ENCODE data around the gene KCTD15. TPM values are rescaled to one million over a fixed set of nuclear protein-coding genes. Genes with fewer than 3 reads are reported as not detected.

Gene KCTD15
- total RNA-seq, 2 donors from 2014 or later: 13.8 to 14.0 TPM

DNA sequence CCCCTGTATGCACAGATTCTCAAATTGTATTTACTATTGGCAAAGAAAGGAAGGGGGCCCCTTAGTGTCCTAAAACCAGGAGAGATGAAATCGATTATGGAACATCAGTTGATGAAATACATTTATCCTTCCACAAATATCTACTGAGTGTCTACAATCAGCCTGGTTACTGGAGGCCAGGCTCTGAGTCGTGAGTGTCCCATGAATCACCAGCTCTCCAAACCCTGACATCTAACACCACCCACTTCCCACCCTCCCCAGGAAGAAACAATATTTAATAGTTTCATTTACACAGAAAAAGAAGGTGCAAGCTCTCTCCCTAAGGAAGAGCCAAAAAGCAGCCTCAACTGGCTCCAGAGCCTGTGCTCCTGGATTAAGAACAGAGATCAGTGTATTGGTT is 25.2 kb downstream of the KCTD15 start:
- Histone ChIP-seq H3K9ac (ENCODE audit: low read depth in 2 of 2, low read length in 2 of 2) (no peak overlapping the region), H3K27ac (no peak overlapping the region), H3K36me3 (no peaks in the 10 kb centered on the region), H3K9me3 (no peaks in the 10 kb centered on the region), H3K4me1 (no peaks in the 10 kb centered on the region), H3K27me3 (no peaks in the 10 kb centered on the region), H3K4me3 (no peak overlapping the region)
- TF ChIP-seq, protein P1, sequence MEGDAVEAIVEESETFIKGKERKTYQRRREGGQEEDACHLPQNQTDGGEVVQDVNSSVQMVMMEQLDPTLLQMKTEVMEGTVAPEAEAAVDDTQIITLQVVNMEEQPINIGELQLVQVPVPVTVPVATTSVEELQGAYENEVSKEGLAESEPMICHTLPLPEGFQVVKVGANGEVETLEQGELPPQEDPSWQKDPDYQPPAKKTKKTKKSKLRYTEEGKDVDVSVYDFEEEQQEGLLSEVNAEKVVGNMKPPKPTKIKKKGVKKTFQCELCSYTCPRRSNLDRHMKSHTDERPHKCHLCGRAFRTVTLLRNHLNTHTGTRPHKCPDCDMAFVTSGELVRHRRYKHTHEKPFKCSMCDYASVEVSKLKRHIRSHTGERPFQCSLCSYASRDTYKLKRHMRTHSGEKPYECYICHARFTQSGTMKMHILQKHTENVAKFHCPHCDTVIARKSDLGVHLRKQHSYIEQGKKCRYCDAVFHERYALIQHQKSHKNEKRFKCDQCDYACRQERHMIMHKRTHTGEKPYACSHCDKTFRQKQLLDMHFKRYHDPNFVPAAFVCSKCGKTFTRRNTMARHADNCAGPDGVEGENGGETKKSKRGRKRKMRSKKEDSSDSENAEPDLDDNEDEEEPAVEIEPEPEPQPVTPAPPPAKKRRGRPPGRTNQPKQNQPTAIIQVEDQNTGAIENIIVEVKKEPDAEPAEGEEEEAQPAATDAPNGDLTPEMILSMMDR (IDR thresholded peaks at IDR 0.05): no peak
- DNase-seq: no peak
- intact Hi-C loops (cut with DNase I): no loop called here

DNA sequence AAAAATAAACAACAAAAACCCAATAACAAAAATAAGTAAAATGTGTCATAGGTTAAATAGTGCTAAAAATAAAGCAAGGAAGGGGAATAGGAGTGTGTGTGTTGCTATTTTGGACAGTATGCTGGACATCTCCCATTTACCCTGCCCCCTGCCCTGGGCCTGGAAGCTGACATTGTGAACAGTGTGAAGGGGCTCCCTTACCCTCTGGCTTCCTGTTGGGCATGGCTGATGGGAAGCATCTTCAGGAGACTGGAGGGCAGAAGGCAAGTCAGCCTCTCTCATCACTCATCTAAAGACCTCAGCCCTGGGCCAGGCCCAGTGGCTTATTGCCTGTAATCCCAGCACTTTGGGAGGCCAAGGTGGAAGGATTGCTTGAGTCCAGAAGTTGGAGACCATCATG is 26.7 kb downstream of the KCTD15 start:
- Histone ChIP-seq H3K4me3 (no peak overlapping the region), H3K27ac (no peak overlapping the region), H3K36me3 (no peaks in the 10 kb centered on the region), H3K9ac (ENCODE audit: low read depth in 2 of 2, low read length in 2 of 2) (no peak overlapping the region), H3K9me3 (no peaks in the 10 kb centered on the region), H3K27me3 (no peaks in the 10 kb centered on the region), H3K4me1 (no peaks in the 10 kb centered on the region)
- intact Hi-C loops (cut with DNase I): no loop called here
- no peak for DNase-seq
- TF ChIP-seq, protein P1 (IDR thresholded peaks at IDR 0.05): no peak

DNA sequence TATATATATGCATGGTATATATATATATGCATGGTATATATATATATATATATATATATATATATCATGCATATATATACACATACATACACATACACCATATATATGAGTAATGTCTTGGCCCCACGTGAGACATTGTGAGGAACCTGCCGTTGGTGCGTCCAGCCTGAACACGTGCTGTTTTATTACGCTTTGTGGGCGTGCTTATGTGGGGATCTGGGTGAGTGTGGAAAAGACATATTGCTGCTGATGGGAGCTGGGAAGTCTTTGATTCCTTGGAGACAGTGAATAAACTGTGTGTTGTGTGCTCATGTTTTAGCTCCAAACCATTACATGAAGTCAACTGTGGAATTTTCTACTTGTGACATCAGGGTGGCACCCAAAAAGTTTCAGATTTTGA is 28.9 kb downstream of the KCTD15 start:
- Histone ChIP-seq H3K9ac (ENCODE audit: low read depth in 2 of 2, low read length in 2 of 2) (no peak overlapping the region), H3K9me3 (no peaks in the 10 kb centered on the region), H3K4me3 (no peak overlapping the region), H3K27ac (no peak overlapping the region), H3K4me1 (no peaks in the 10 kb centered on the region), H3K27me3 (no peaks in the 10 kb centered on the region), H3K36me3 (no peaks in the 10 kb centered on the region)
- intact Hi-C loops (cut with DNase I): no loop called here
- TF ChIP-seq, protein P1 (IDR thresholded peaks at IDR 0.05): no peak
- no peak for DNase-seq

DNA sequence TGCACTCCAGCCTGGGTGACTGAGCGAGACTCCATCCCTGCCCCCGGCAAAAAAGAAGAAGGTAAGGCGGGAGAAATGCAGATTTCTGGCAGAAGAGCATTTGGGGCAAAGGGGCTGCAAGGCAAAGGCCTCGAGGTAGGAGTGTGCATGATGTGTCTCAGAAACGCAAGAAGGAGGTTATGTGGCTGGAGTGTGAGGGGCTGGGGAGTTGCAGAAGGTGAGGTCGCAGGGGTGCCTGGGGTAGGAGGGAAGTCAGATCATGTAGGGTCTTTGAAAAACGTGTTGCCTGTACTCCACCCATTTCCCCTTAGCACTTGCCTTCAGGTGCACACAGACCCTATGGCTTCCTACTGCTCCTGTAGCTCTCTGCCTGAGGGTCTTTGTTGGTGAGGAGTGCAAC is 29.9 kb downstream of the KCTD15 start:
- no peak for DNase-seq
- no peaks in the 10 kb centered on the region for H3K4me1 ChIP-seq
- intact Hi-C loops (cut with DNase I): no loop called here

DNA sequence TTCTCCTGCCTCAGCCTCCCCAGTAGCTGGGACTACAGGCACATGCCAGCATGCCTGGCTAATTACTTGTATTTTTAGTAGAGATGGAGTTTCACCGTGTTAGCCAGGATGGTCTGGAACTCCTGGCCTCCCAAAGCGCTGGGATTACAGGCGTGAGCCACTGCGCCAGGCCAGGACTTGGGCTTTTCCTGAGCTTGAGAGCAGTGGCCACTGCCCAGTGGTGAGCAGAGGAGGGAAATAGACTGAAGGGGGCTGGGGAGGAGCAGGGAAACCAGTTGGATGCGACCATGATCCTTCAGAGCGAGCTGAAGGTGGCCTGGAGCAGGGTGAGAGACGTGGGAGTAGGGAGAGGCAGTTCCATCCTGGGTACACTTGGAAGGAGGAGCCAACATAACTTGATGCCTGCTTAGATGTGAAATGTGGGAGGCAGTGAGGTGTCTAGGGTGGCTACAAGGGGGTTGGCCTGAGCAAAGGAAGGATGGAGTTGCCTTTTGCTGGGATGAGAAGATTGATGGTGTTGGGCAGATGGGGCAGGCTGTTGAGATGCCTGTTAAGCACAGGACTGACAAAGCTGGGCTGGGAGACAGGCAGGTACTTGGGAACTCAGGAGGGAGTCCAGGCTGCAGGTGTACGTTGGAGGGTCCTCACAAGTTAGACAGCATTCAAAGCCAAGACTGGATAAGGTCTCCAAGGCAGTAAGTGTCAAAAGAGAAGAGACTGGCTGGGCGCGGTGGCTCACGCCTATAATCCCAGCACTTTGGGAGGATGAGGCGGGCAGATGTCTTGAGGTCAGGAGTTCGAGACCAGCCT is 31.8 kb downstream of the KCTD15 start:
- TF ChIP-seq, protein P1 (IDR thresholded peaks at IDR 0.05): no peak
- no peaks in the 10 kb centered on the region for H3K27me3 ChIP-seq
- H3K9me3 ChIP-seq: no peaks in the 10 kb centered on the region
- H3K9ac ChIP-seq (ENCODE audit: low read depth in 2 of 2, low read length in 2 of 2): no peak overlapping the region
- H3K27ac ChIP-seq: no peak overlapping the region
- no peaks in the 10 kb centered on the region for H3K4me1 ChIP-seq
- H3K36me3 ChIP-seq: no peaks in the 10 kb centered on the region
- no peak overlapping the region for H3K4me3 ChIP-seq
- intact Hi-C loops (cut with DNase I): no loop called here
- DNase-seq: no peak

More for the DNA sequence above, 29.9 kb downstream of the KCTD15 start:
- no peak overlapping the region for H3K4me3 ChIP-seq
- H3K9me3 ChIP-seq: no peaks in the 10 kb centered on the region
- H3K9ac ChIP-seq (ENCODE audit: low read depth in 2 of 2, low read length in 2 of 2): no peak overlapping the region
- TF ChIP-seq, protein P1 (IDR thresholded peaks at IDR 0.05): no peak
- no peak overlapping the region for H3K27ac ChIP-seq
- no peaks in the 10 kb centered on the region for H3K36me3 ChIP-seq
- H3K27me3 ChIP-seq: no peaks in the 10 kb centered on the region

Measured in colonic mucosa (tissue), 4 donors.